Endothelial cell of umbilical vein (primary cell): ENCODE data around the gene FIBCD1. TPM values are rescaled to one million over a fixed set of nuclear protein-coding genes. Genes with fewer than 3 reads are reported as not detected.

Experiments
- BruUV-seq: library from RNA; stranded (reverse); fragments of 400-500 nt; replicated peaks from 2 replicates; lab custom pipeline; 2021; lab: Mats Ljungman, UMichigan
- CTCF ChIA-PET: fragments of 300-600, 350-600 bp; sonication (Branson Sonifier 250); formaldehyde crosslinking; loops from one replicate; lab custom pipeline; 2021; ENCODE audit warnings: antibody characterized with exemption, inconsistent platforms; lab: Charles Lee
- POLR2A ChIA-PET: fragments of 300-600, 350-600 bp; sonication (Branson Sonifier 250); formaldehyde crosslinking; loops from one replicate; lab custom pipeline; 2021; ENCODE audit warnings: antibody characterized with exemption, inconsistent platforms; lab: Charles Lee
- DNase-seq: peaks from one replicate; pipeline ENCODE4 v3.0.0-alpha.2; 2011; ENCODE audit warnings: low read depth, low spot score
- FAIRE-seq: peaks from 2 replicates; lab custom pipeline; 2011; peaks lifted over from hg19 to GRCh38; lab: Jason Lieb, UNC
- H2AFZ ChIP-seq: 2 replicates; pipeline ENCODE4 v1.6.0; 2012; ENCODE audit warnings: low read depth, low read length, control low read depth, inconsistent platforms
- H3K27ac ChIP-seq: 2 replicates; pipeline ENCODE4 v1.5.1; 2011; ENCODE audit warnings: low read depth, mild to moderate bottlenecking, control low read depth, low read length, moderate library complexity; ENCODE audit not compliant: insufficient read depth
- H3K27me3 ChIP-seq, 2 experiments: 2 replicates each; pipeline versions ENCODE4 v1.6.0 to v1.6.1; 2011; ENCODE audit warnings: low read length in 2 of 2, mixed read lengths in 1 of 2; ENCODE audit not compliant: control insufficient read depth in 2 of 2, insufficient read depth in 2 of 2
- H3K36me3 ChIP-seq, 2 experiments: 2 replicates in 1 of 2; 3 replicates in 1 of 2; pipeline ENCODE4 v1.5.1; 2011; ENCODE audit warnings: low read length in 2 of 2, mild to moderate bottlenecking in 1 of 2, moderate library complexity in 1 of 2; ENCODE audit not compliant: control insufficient read depth in 2 of 2, insufficient read depth in 2 of 2; ENCODE audit errors: extremely low read depth in 1 of 2
- H3K4me1 ChIP-seq: 3 replicates; pipeline ENCODE4 v1.5.1; 2011; ENCODE audit warnings: mild to moderate bottlenecking, low read length; ENCODE audit not compliant: control insufficient read depth, insufficient read depth; ENCODE audit errors: extremely low read depth
- H3K4me2 ChIP-seq: 2 replicates; pipeline ENCODE4 v1.6.1; 2011; ENCODE audit warnings: low read length, control low read depth, mixed read lengths; ENCODE audit not compliant: insufficient read depth
- H3K4me3 ChIP-seq, 3 experiments: fragments of 200-600 bp in 1 of 3; sonication (generic), shearing (Covaris generic) in 1 of 3; replicated peaks in 1 of 3; 2 replicates each; pipeline ENCODE4 v1.5.1; 2011 to 2016; ENCODE audit warnings: control low read depth in 3 of 3, low read length in 3 of 3, mild to moderate bottlenecking in 2 of 3, inconsistent platforms in 1 of 3, low read depth in 1 of 3, moderate library complexity in 1 of 3; ENCODE audit not compliant: insufficient read depth in 1 of 3
- H3K79me2 ChIP-seq: 2 replicates; pipeline ENCODE4 v1.6.0; 2012; ENCODE audit warnings: low read length, inconsistent platforms; ENCODE audit not compliant: control insufficient read depth, insufficient read depth
- H3K9ac ChIP-seq: replicated peaks from 2 replicates; pipeline ENCODE3; 2011; ENCODE audit warnings: low read length, control low read depth; ENCODE audit not compliant: insufficient read depth; ENCODE audit errors: extremely low read depth
- H3K9me1 ChIP-seq: replicated peaks from 3 replicates; pipeline ENCODE4 v1.6.0; 2011; ENCODE audit warnings: mild to moderate bottlenecking, low read length; ENCODE audit not compliant: control insufficient read depth, insufficient read depth; ENCODE audit errors: extremely low read depth
- H3K9me3 ChIP-seq: replicated peaks from 2 replicates; pipeline ENCODE4 v1.5.1; 2012; ENCODE audit warnings: low read length, inconsistent platforms; ENCODE audit not compliant: control insufficient read depth, insufficient read depth
- H4K20me1 ChIP-seq: replicated peaks from 2 replicates; pipeline ENCODE3; 2011; ENCODE audit warnings: mild to moderate bottlenecking, low read length; ENCODE audit not compliant: control insufficient read depth, insufficient read depth; ENCODE audit errors: extremely low read depth
- EZH2 ChIP-seq: IDR thresholded peaks from 2 replicates; pipeline ENCODE4 v1.6.1; 2012; ENCODE audit warnings: borderline replicate concordance, low read depth, mild to moderate bottlenecking, moderate library complexity, low read length, inconsistent platforms; ENCODE audit not compliant: severe bottlenecking
- FOS ChIP-seq: IDR thresholded peaks from 2 replicates; pipeline ENCODE4 v1.6.1; 2011; ENCODE audit warnings: mild to moderate bottlenecking, low read length, moderate library complexity, borderline replicate concordance; ENCODE audit not compliant: insufficient read depth
- GATA2 ChIP-seq: IDR thresholded peaks from 2 replicates; pipeline ENCODE4 v1.7.0; 2011; ENCODE audit warnings: low read depth, mild to moderate bottlenecking, moderate library complexity, mixed read lengths, low read length; ENCODE audit not compliant: insufficient read length, insufficient read depth
- MYC ChIP-seq: IDR thresholded peaks from one replicate; pipeline ENCODE4 v1.6.1; 2011; ENCODE audit warnings: mild to moderate bottlenecking, low read depth, low read length
- dilution Hi-C: fragments of 300-500 bp; cut with MboI; formaldehyde crosslinking; loops from one replicate; pipeline ENCODE4 v1.15.0; 2019; ENCODE audit warnings: low sequenced_read_pairs; ENCODE audit not compliant: extremely low pct_ligation_motif_present
- intact Hi-C: fragments of 100-400 bp; cut with micrococcal nuclease; formaldehyde crosslinking; loops from one replicate; pipeline ENCODE4 v1.10.0; 2022
- polyA plus RNA-seq, 4 experiments: library from polyadenylated mRNA; depleted of rRNA in 3 of 4; stranded (reverse) in 3 of 4; unstranded in 1 of 4; fragments of >200 nt; gene quantifications; 2 replicates each; pipeline versions ENCODE4 v1.2.1 to v1.2.3, GENCODE V29; 2011 to 2012; ENCODE audit warnings: missing spikeins in 1 of 4
- total RNA-seq: library from RNA; stranded (reverse); gene quantifications from 2 replicates; pipeline ENCODE4 v1.2.3, GENCODE V29; 2021
- TF ChIP-seq, protein P1 (sequence below), 2 donors: IDR thresholded peaks; 1 replicate in 1 of 2; 2 replicates in 1 of 2; pipeline ENCODE4 v1.5.1; 2011; ENCODE audit warnings: low read length in 2 of 2, mild to moderate bottlenecking in 2 of 2, moderate library complexity in 2 of 2, control low read depth in 1 of 2, inconsistent platforms in 1 of 2, low read depth in 1 of 2; ENCODE audit not compliant: insufficient read depth in 1 of 2; ENCODE audit errors: extremely low read depth in 1 of 2

FIBCD1 gene
- total and polyA plus RNA-seq, 2 donors (not counting 3 experiments of a cell fraction or from before 2014, with no cell fraction given), result 0.14 TPM; not detected in 1

DNA sequence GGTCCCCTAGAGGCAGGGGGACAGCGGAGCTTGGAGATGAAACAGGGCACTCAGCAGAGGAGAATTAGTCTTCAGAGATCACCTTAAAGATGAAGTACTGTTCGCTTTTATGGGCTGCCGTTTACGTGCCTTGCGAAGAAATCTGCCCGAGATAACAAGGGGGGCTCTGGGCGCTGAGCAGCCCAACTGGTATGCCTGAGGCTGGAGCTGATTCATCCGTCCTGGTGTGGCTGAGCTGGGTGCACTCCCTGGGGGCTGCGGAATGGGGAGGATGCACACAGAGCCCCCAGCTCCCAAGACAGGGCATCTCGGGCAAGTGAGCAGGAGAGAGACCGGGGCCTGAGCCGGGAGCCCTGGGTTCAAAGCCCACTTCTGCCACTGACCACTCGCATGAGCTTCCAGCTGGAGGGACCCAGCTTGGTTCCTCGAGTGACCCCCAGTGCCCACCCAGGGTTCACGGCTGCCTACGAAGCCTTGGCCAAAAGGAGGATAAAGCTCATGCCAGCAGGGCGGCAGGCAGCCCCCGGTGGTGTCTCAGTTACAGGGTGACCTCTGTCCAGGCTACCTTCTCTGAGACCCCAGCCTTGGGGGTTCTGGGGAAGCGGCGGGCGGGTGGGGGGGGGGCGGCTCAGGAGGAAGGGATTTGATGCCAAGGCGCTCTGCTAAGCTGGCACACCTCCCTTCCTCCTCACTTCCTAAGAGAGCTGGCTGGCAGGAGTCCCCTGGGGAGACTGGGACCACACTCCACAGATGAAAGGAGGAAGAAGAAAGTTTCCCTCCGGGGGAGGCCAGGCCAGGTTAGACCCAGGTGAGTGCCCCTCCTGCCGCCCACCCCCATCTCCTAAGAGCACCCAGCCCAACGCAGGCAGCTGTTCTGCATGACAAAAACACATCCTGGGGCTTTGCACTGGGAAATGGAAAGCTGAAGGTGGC lies 5.7 kb downstream of the FIBCD1 start:
- CTCF ChIA-PET, result interaction anchor here (0.6 to 2.2 kb wide), 7 partner anchors 10 to 113 kb away, joined by 3 to 6 read pairs (median 3); no protein-coding TSS in a partner anchor
- Histone ChIP-seq H3K79me2 (no peaks in the 10 kb centered on the region), H3K27ac (no peak overlapping the region), H4K20me1 (no peaks in the 10 kb centered on the region), H3K27me3 (peaks cover 26% of the 10 kb centered on the region in 2 experiments), H3K4me2 (no peak overlapping the region), H3K4me1 (peaks cover 6% of the 10 kb centered on the region), H2AFZ (no peak overlapping the region), H3K9ac (no peak overlapping the region), H3K4me3 (no peak overlapping the region), H3K9me1 (no peaks in the 10 kb centered on the region), H3K36me3 (no peaks in the 10 kb centered on the region), H3K9me3 (no peaks in the 10 kb centered on the region)
- dilution Hi-C loops, result no loop called here
- intact Hi-C loops, result no loop called here
- POLR2A ChIA-PET, result no interaction called here
- DNase-seq (no peak), FAIRE-seq (peak; percentile 73)
- TF ChIP-seq EZH2 (peak; percentile 8), MYC (no peak), FOS (no peak)
- BruUV-seq, result no TSS peak

DNA sequence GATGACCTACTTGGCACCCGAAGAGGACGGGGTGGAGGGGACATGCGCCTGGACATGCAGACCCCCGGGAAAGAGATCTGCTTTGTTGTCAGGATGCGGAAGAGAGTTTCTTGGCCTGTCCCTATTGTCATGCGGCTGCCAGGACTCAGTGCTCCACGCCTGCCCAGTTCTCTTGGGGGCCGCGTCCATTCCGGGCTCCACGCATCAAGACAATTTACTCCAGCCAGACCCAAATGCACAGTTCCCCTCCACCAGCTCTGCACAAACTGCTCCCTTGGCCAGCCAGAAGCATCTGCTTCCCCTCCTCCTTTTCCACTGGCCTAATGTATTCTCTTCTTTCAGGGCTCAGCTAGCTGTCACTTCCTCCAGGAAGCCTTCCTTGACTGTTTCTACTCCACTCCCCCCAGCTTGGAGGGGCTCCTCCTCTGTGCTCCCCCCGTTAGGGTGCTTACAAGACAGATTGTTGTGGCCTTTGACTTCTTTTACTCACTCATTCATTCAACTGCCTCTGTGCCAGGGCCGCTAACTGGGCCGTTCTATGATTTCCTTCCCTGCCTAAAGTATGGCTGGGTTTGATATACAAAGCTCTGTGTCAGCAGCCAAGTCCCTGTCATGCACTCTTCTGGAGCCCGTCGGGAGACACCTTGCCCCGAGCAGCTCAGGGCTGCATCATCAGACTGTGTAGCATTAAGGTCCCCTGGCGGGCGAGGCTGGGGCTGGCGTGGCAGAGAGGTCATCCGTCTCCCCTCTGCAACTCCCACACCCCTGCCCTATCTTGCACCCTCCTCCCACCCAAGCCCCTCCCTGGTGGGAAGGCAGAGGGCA lies 6.6 kb downstream of the FIBCD1 start:
- no peaks in the 10 kb centered on the region for H3K79me2 ChIP-seq
- ChIA-PET CTCF (interaction anchor here (0.6 to 2.2 kb wide), 4 partner anchors 39 to 226 kb away, joined by 3 to 6 read pairs (median 3); no protein-coding TSS in a partner anchor), POLR2A (no interaction called here)
- peaks cover 7% of the 10 kb centered on the region for H3K4me1 ChIP-seq
- dilution Hi-C loops (no loop called here), intact Hi-C loops (no loop called here)
- no peaks in the 10 kb centered on the region for H3K36me3 ChIP-seq
- FAIRE-seq (no peak), DNase-seq (no peak)
- H3K27ac ChIP-seq, result no peak overlapping the region
- BruUV-seq, result no TSS peak
- no peak for TF ChIP-seq GATA2
- TF ChIP-seq, protein P1, sequence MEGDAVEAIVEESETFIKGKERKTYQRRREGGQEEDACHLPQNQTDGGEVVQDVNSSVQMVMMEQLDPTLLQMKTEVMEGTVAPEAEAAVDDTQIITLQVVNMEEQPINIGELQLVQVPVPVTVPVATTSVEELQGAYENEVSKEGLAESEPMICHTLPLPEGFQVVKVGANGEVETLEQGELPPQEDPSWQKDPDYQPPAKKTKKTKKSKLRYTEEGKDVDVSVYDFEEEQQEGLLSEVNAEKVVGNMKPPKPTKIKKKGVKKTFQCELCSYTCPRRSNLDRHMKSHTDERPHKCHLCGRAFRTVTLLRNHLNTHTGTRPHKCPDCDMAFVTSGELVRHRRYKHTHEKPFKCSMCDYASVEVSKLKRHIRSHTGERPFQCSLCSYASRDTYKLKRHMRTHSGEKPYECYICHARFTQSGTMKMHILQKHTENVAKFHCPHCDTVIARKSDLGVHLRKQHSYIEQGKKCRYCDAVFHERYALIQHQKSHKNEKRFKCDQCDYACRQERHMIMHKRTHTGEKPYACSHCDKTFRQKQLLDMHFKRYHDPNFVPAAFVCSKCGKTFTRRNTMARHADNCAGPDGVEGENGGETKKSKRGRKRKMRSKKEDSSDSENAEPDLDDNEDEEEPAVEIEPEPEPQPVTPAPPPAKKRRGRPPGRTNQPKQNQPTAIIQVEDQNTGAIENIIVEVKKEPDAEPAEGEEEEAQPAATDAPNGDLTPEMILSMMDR (IDR thresholded peaks at IDR 0.05; ENCODE audit: extremely low read depth in 1 of 2, insufficient read depth in 1 of 2, low read depth in 1 of 2, low read length in 2 of 2), result peak in 1 of 2 donors; percentile 14
- no peaks in the 10 kb centered on the region for H4K20me1 ChIP-seq
- no peak overlapping the region for H2AFZ ChIP-seq
- H3K27me3 ChIP-seq, result peaks cover 17 to 19% of the 10 kb centered on the region in 2 experiments
- no peak overlapping the region for H3K4me2 ChIP-seq
- H3K9me3 ChIP-seq, result no peaks in the 10 kb centered on the region
- H3K9ac ChIP-seq, result no peak overlapping the region
- H3K9me1 ChIP-seq, result no peaks in the 10 kb centered on the region
- no peak overlapping the region for H3K4me3 ChIP-seq
